Naive thymus-derived CD4-positive, alpha-beta T cell (primary cell): ENCODE measurements around the gene P2RY12. TPM values are rescaled to one million over a fixed set of nuclear protein-coding genes. Genes with fewer than 3 reads are reported as not detected.

ENCODE experiments used
- ATAC-seq: fragments of 150-1000 bp; cut with Tn5 transposase; 2 replicates; pipeline ENCODE4 v1.10.0; 2021; ENCODE audit warnings: mild to moderate bottlenecking, moderate library complexity
- CTCF ChIA-PET: fragments of 350-600 bp; sonication (Branson Sonifier 250); formaldehyde crosslinking; loops from one replicate; lab custom pipeline; 2021; ENCODE audit warnings: antibody characterized with exemption; lab: Charles Lee
- POLR2A ChIA-PET: fragments of 350-600 bp; sonication (Branson Sonifier 250); formaldehyde crosslinking; loops from one replicate; lab custom pipeline; 2021; ENCODE audit warnings: antibody characterized with exemption, inconsistent platforms; lab: Charles Lee
- DNase-seq, 9 donors: peaks; one replicate each; pipeline versions ENCODE4 v3.0.0 to v3.0.0-alpha.2; 2020 to 2022; ENCODE audit warnings: mixed read lengths in 1 of 9
- H3K27ac ChIP-seq: one replicate; pipeline ENCODE4 v1.7.0; 2013; ENCODE audit warnings: mild to moderate bottlenecking, low read depth, low read length, moderate library complexity
- H3K27me3 ChIP-seq, 2 donors: one replicate each; pipeline ENCODE4 v1.7.0; 2013; ENCODE audit warnings: low read length in 2 of 2, mild to moderate bottlenecking in 2 of 2, moderate library complexity in 2 of 2; ENCODE audit not compliant: control insufficient read depth in 2 of 2, insufficient read depth in 2 of 2
- H3K36me3 ChIP-seq, 3 experiments: 1 replicate in 2 of 3; 2 replicates in 1 of 3; pipeline ENCODE4 v1.7.0; 2013; ENCODE audit warnings: low read length in 3 of 3, mild to moderate bottlenecking in 3 of 3, moderate library complexity in 1 of 3; ENCODE audit not compliant: insufficient read depth in 3 of 3, control insufficient read depth in 2 of 3
- H3K4me1 ChIP-seq, 2 donors: one replicate each; pipeline ENCODE4 v1.7.0; 2013; ENCODE audit warnings: low read length in 2 of 2, mild to moderate bottlenecking in 2 of 2, moderate library complexity in 1 of 2; ENCODE audit not compliant: control insufficient read depth in 2 of 2, insufficient read depth in 2 of 2
- H3K4me3 ChIP-seq: 2 replicates; pipeline ENCODE4 v1.7.0; 2013; ENCODE audit warnings: mild to moderate bottlenecking, low read length
- H3K9me3 ChIP-seq, 3 experiments: 1 replicate in 2 of 3; 2 replicates in 1 of 3; pipeline ENCODE4 v1.7.0; 2013; ENCODE audit warnings: low read length in 3 of 3; ENCODE audit not compliant: control insufficient read depth in 2 of 3
- H3K27ac Mint-ChIP-seq, 9 donors: one replicate each; pipeline ENCODE4 v1.8.0; 2020 to 2022; ENCODE audit warnings: mixed read lengths in 9 of 9, mild to moderate bottlenecking in 8 of 9, moderate library complexity in 5 of 9, inconsistent platforms in 2 of 9
- H3K27me3 Mint-ChIP-seq, 5 donors: one replicate each; pipeline ENCODE4 v1.8.0; 2021 to 2022; ENCODE audit warnings: mixed read lengths in 5 of 5, mild to moderate bottlenecking in 1 of 5
- H3K36me3 Mint-ChIP-seq, 5 donors: one replicate each; pipeline ENCODE4 v1.8.0; 2020 to 2022; ENCODE audit warnings: mixed read lengths in 5 of 5, mild to moderate bottlenecking in 3 of 5, inconsistent platforms in 1 of 5
- H3K4me1 Mint-ChIP-seq, 7 donors: one replicate each; pipeline ENCODE4 v1.8.0; 2020 to 2022; ENCODE audit warnings: mixed read lengths in 7 of 7, mild to moderate bottlenecking in 3 of 7, inconsistent platforms in 1 of 7
- H3K4me3 Mint-ChIP-seq, 10 donors: one replicate each; pipeline ENCODE4 v1.8.0; 2020 to 2022; ENCODE audit warnings: mild to moderate bottlenecking in 10 of 10, mixed read lengths in 10 of 10, moderate library complexity in 6 of 10, inconsistent platforms in 2 of 10
- H3K9me3 Mint-ChIP-seq, 11 donors: one replicate each; pipeline ENCODE4 v1.8.0; 2020 to 2022; ENCODE audit warnings: mixed read lengths in 11 of 11, mild to moderate bottlenecking in 4 of 11, inconsistent platforms in 1 of 11, moderate library complexity in 1 of 11
- intact Hi-C, 2 donors: fragments of 100-400 bp; cut with micrococcal nuclease; formaldehyde crosslinking; loops; one replicate each; pipeline ENCODE4 v1.15.1; 2023
- polyA plus RNA-seq, 2 donors: library from polyadenylated mRNA; unstranded; fragments of 300-500 nt; fragmentation: Illumina TruSeq; gene quantifications; one replicate each; pipeline ENCODE4 v1.2.3, GENCODE V29; 2021
- total RNA-seq, 6 experiments: library from RNA in 5 of 6; stranded (reverse) in 5 of 6; gene quantifications; 1 replicate in 5 of 6; 2 replicates in 1 of 6; pipeline ENCODE4 v1.2.3 and lab custom pipeline; 2021 to 2026

The P2RY12 gene
- total and polyA plus RNA-seq, 7 experiments from 2014 or later, result 0.39 TPM; not detected in 6

DNA sequence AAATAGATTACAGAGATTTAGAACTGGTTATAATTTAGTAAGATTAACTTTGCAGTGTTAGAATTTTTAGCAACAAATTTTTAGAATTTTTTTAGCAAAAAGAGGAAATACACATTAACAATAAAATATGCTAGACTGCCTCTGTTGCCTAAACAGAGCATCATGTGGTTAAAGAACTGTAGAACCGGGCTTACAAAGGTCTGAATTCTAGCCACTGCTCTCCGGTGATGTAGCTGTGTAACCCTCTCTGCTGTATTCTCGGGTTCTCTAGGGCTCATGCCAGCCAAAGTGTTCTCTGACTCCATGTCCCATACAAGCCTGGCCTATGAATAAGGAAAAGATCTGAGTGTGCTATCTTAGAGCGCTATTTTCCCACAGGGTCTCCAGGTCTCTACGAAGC, 2.9 kb upstream of the P2RY12 start:
- Histone ChIP-seq H3K4me1 (no peaks in the 10 kb centered on the region), H3K27ac (no peak overlapping the region), H3K4me3 (no peak overlapping the region), H3K27me3 (peaks cover 0 to 7% of the 10 kb centered on the region in 2 donors), H3K36me3 (no peaks in the 10 kb centered on the region), H3K9me3 (no peaks in the 10 kb centered on the region)
- Mint-ChIP-seq H3K27me3 (peaks cover 0 to 14% (median 4%) of the 10 kb centered on the region in 5 donors), H3K9me3 (no peaks in the 10 kb centered on the region), H3K4me1 (peaks cover 0 to 15% (median 6%) of the 10 kb centered on the region in 7 donors), H3K27ac (peak overlapping the region in 1 of 9 donors; percentile 22), H3K36me3 (no peaks in the 10 kb centered on the region), H3K4me3 (no peak overlapping the region)
- ChIA-PET CTCF (no interaction called here), POLR2A (no interaction called here)
- DNase-seq, result no peak
- ATAC-seq, result peak; percentile 27
- intact Hi-C loops, result no loop called here

DNA sequence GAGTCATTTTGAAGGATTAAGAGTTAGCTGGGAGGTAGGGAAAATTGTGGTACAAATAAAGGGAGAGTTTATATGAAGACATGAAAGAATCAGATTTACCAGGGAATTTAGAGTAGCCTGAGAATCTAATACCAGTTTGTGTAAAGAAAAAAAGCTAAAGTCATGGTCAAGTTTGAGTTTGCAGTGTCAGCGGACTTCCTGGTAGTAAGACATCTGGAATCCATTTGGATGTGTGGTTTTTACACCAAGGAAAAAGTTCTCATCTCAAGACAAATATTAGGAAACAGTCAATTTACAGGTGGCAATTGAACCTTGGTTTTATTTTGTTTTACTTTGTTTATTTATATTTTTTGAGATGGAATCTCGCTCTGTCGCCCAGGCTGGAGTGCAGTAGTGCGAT, 1.5 kb upstream of the P2RY12 start:
- intact Hi-C loops, result no loop called here

DNA sequence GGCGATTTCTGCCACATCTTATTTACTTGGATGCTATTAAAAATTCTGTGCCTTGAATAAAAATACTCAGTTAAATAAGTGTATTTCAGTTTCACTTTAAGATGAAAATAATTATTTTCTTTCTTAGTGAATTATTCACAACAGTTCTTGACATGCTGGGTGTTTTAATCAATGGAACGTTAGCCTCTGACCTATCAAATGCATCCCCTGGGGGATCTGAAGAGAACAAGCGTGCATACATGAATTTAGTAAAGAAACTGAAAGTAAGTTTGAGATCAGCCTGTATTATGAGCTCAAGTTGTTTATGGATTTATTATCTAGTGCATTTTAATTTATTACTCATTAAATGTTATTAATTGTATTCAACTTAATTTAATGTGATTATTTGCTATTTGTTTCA, 597 bp downstream of the P2RY12 start:
- no peaks in the 10 kb centered on the region for H3K36me3 ChIP-seq
- H3K4me3 ChIP-seq, result no peak overlapping the region
- Mint-ChIP-seq H3K27ac (peak overlapping the region in 1 of 9 donors; percentile 4), H3K36me3 (no peaks in the 10 kb centered on the region), H3K27me3 (peaks cover 0 to under 1% (median 0%) of the 10 kb centered on the region in 5 donors), H3K4me1 (peaks cover 0 to 15% (median 6%) of the 10 kb centered on the region in 7 donors), H3K9me3 (no peaks in the 10 kb centered on the region), H3K4me3 (peak overlapping the region in 5 of 10 donors; percentile 22 to 66 (median 56))
- ATAC-seq (no peak), DNase-seq (no peak)
- ChIA-PET POLR2A (no interaction called here), CTCF (no interaction called here)
- H3K27me3 ChIP-seq, result no peaks in the 10 kb centered on the region
- no peaks in the 10 kb centered on the region for H3K9me3 ChIP-seq
- no peaks in the 10 kb centered on the region for H3K4me1 ChIP-seq
- intact Hi-C loops, result no loop called here
- no peak overlapping the region for H3K27ac ChIP-seq

More for the DNA sequence above, 1.5 kb upstream of the P2RY12 start:
- peaks cover 0 to 4% of the 10 kb centered on the region in 2 donors for H3K27me3 ChIP-seq
- Mint-ChIP-seq H3K36me3 (no peaks in the 10 kb centered on the region), H3K4me3 (no peak overlapping the region), H3K27me3 (peaks cover 0 to 5% (median 0%) of the 10 kb centered on the region in 5 donors), H3K4me1 (peaks cover 0 to 15% (median 6%) of the 10 kb centered on the region in 7 donors), H3K27ac (no peak overlapping the region), H3K9me3 (no peaks in the 10 kb centered on the region)
- ATAC-seq, result no peak
- no peaks in the 10 kb centered on the region for H3K36me3 ChIP-seq
- H3K4me1 ChIP-seq, result no peaks in the 10 kb centered on the region
- DNase-seq, result no peak
- POLR2A ChIA-PET, result no interaction called here
- no peaks in the 10 kb centered on the region for H3K9me3 ChIP-seq
- H3K4me3 ChIP-seq, result no peak overlapping the region
- no peak overlapping the region for H3K27ac ChIP-seq
- CTCF ChIA-PET, result no interaction called here

DNA sequence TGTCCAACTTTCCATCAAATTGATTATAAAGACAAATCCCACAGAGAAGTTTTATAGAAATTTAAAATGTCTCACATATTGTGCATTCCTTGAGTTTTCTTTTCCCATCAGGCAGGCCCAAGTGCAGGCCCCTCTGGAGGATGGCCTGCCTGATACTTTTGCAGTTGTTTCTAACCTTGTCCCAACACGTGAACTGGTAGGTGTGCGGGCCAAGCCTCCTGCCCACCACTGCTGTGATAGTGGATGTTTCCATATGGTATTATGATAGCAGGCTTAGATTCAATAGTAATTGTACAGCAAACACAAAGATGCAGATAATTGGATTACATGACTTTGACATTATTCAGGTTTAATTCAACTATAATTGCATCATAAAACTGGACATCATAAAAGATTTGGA, 1.4 kb downstream of the P2RY12 start:
- Histone ChIP-seq H3K27me3 (no peaks in the 10 kb centered on the region), H3K27ac (no peak overlapping the region), H3K9me3 (no peaks in the 10 kb centered on the region), H3K4me3 (no peak overlapping the region), H3K4me1 (no peaks in the 10 kb centered on the region), H3K36me3 (no peaks in the 10 kb centered on the region)
- ATAC-seq (no peak), DNase-seq (no peak)
- Mint-ChIP-seq H3K9me3 (no peaks in the 10 kb centered on the region), H3K27me3 (no peaks in the 10 kb centered on the region), H3K4me3 (no peak overlapping the region), H3K27ac (peak overlapping the region in 1 of 9 donors; percentile 34), H3K36me3 (no peaks in the 10 kb centered on the region), H3K4me1 (peaks cover 0 to 15% (median 6%) of the 10 kb centered on the region in 7 donors)
- ChIA-PET POLR2A (no interaction called here), CTCF (no interaction called here)
- intact Hi-C loops, result no loop called here

DNA sequence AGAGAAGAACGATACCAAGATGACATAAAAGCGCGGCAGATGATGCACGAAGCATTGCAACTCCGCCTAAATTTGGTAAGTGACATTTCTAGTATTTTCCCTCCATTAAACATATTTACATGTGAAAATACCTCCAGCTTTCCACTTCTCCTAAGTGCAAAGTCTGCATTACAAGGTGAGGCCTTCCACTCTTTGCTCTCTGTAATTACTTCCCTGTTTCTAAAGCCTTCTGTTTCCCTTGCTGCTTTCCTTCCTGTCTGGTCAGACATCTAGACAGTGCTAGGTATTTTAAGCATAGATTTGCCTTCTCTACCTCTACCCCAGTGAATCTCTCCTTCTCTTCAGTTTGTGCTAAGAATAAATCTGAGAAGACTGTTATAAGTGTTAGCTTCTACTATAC, 1.9 kb downstream of the P2RY12 start:
- H3K4me1 Mint-ChIP-seq, result peaks cover 0 to 15% (median 6%) of the 10 kb centered on the region in 7 donors
- H3K27me3 ChIP-seq, result no peaks in the 10 kb centered on the region
- peak overlapping the region in 1 of 9 donors; percentile 34 for H3K27ac Mint-ChIP-seq
- H3K4me3 Mint-ChIP-seq, result no peak overlapping the region
- ChIA-PET CTCF (no interaction called here), POLR2A (no interaction called here)
- H3K36me3 ChIP-seq, result no peaks in the 10 kb centered on the region
- H3K4me1 ChIP-seq, result no peaks in the 10 kb centered on the region
- no peak for DNase-seq
- peak; percentile 41 for ATAC-seq
- H3K27ac ChIP-seq, result no peak overlapping the region
- H3K36me3 Mint-ChIP-seq, result no peaks in the 10 kb centered on the region
- H3K9me3 Mint-ChIP-seq, result no peaks in the 10 kb centered on the region
- peaks cover 0 to 3% (median 0%) of the 10 kb centered on the region in 5 donors for H3K27me3 Mint-ChIP-seq
- intact Hi-C loops, result no loop called here
- H3K9me3 ChIP-seq, result no peaks in the 10 kb centered on the region
- H3K4me3 ChIP-seq, result no peak overlapping the region

DNA sequence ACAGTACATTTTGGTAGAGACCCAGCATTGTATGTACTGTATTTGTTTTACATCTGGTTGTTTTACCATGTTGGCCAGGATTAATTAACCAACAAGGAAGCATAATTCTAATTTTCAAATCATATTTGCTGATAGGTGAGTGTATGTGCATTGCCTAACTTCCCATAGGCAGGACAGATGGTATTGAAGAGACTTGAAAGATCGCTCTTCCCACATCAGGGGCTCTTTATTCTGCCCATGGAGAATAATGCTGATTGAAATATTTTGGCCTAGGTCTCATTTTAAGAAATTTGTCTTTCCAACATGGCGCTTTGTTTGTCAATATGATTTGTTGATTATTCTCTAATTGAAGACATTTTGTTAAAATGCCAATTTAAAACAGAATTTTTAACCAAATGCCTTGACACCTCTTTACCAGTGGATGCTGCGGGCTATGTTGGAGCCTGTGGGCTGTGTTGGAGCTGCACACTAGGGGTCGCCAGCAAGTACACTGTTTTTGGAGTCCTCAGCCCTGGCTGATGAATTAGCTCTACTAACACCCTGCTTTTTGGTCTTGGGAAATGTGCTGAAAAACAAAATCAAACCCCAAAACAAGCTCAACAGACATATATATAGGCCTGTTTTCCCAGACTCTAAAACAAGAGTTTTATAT, 5.3 kb downstream of the P2RY12 start:
- CTCF ChIA-PET, result no interaction called here
- no peak overlapping the region for H3K27ac ChIP-seq
- peaks cover 0 to 9% (median 0%) of the 10 kb centered on the region in 7 donors for H3K4me1 Mint-ChIP-seq
- DNase-seq (no peak), ATAC-seq (peak; percentile 46)
- no peaks in the 10 kb centered on the region for H3K27me3 ChIP-seq
- intact Hi-C loops, result no loop called here
- H3K9me3 Mint-ChIP-seq, result no peaks in the 10 kb centered on the region
- no peak overlapping the region for H3K4me3 Mint-ChIP-seq
- H3K4me1 ChIP-seq, result no peaks in the 10 kb centered on the region
- no peak overlapping the region for H3K27ac Mint-ChIP-seq
- no peaks in the 10 kb centered on the region for H3K36me3 Mint-ChIP-seq
- no peaks in the 10 kb centered on the region for H3K9me3 ChIP-seq
- no peaks in the 10 kb centered on the region for H3K36me3 ChIP-seq
- POLR2A ChIA-PET, result no interaction called here
- H3K4me3 ChIP-seq, result no peak overlapping the region
- H3K27me3 Mint-ChIP-seq, result peaks cover 0 to 4% (median 0%) of the 10 kb centered on the region in 5 donors

DNA sequence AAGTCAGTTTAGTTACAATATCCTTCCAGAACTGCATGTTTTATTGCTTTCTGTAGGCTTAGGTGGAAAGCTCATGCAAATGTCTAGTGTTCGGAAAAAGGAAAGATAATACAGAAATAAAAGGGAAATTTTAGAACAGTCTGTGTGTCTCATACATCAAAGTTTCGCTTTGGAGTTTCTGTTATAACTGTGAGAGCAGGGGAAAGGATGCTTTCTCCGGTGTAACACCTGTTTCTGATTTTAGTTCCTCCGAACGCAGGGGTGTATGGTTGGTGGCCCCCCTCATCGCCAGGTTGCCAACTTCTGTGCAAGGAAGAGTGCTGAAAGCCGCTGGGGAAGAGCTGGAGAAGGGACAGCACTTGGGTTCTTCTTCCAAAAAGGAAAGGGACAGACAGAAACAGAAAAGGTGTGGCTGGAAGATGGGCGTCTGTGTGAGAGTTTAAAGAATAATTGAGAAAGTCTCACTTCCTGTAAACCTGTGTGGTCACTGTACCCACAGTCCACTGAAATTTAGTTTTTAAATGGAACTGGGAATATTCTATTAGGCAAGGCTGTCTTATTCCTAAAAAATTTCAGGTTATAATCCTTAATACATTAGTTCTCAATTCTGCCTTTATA, 6.7 kb downstream of the P2RY12 start:
- no peaks in the 10 kb centered on the region for H3K4me1 Mint-ChIP-seq
- H3K27ac Mint-ChIP-seq, result no peak overlapping the region
- no peak overlapping the region for H3K4me3 Mint-ChIP-seq
- ChIA-PET CTCF (no interaction called here), POLR2A (no interaction called here)
- ATAC-seq, result no peak
- DNase-seq, result no peak
- Histone ChIP-seq H3K9me3 (no peaks in the 10 kb centered on the region), H3K4me1 (no peaks in the 10 kb centered on the region), H3K27me3 (no peaks in the 10 kb centered on the region), H3K36me3 (no peaks in the 10 kb centered on the region), H3K27ac (no peak overlapping the region), H3K4me3 (no peak overlapping the region)
- no peaks in the 10 kb centered on the region for H3K36me3 Mint-ChIP-seq
- intact Hi-C loops, result no loop called here
- H3K27me3 Mint-ChIP-seq, result peaks cover 0 to 4% (median 0%) of the 10 kb centered on the region in 5 donors
- H3K9me3 Mint-ChIP-seq, result no peaks in the 10 kb centered on the region
